GM15510 (cell line): Measurements from ENCODE around the gene SLC18B1.

ENCODE experiments used
- POLR2A ChIP-seq: IDR thresholded peaks from 3 replicates; pipeline ENCODE4 v1.6.1; 2011; ENCODE audit warnings: borderline replicate concordance; ENCODE audit not compliant: insufficient read length; ENCODE audit errors: extremely low read depth

SLC18B1 gene

GRCh38 chr6:132734694-132735236 is 63.7 kb downstream of the SLC18B1 start:
- TF ChIP-seq POLR2A: no peak

- TF ChIP-seq POLR2A: no peak
Observed at GRCh38 chr6:132733814-132734213, 64.6 kb downstream of the SLC18B1 start.

- TF ChIP-seq POLR2A: no peak
Observed at GRCh38 chr6:132733283-132733682, 65.2 kb downstream of the SLC18B1 start.

GRCh38 chr6:132731086-132731485 is 67.4 kb downstream of the SLC18B1 start:
- no peak for TF ChIP-seq POLR2A

GRCh38 chr6:132730560-132730959 is 67.9 kb downstream of the SLC18B1 start:
- no peak for TF ChIP-seq POLR2A

GRCh38 chr6:132728616-132729015 is 69.8 kb downstream of the SLC18B1 start:
- TF ChIP-seq POLR2A: no peak

- no peak for TF ChIP-seq POLR2A
Observed at GRCh38 chr6:132726608-132726975, 71.8 kb downstream of the SLC18B1 start.

- no peak for TF ChIP-seq POLR2A
Observed at GRCh38 chr6:132725947-132726607, 72.4 kb downstream of the SLC18B1 start.

- TF ChIP-seq POLR2A: no peak
Observed at GRCh38 chr6:132725471-132725870, 73.0 kb downstream of the SLC18B1 start.

GRCh38 chr6:132719736-132720448 is 78.5 kb downstream of the SLC18B1 start:
- TF ChIP-seq POLR2A: no peak
